ENCODE results near the gene KIAA1671. TPM values are rescaled to one million over a fixed set of nuclear protein-coding genes. Genes with fewer than 3 reads are reported as not detected.

The KIAA1671 gene
- total RNA-seq, 1 donor from 2014 or later: 28.5 TPM

DNA sequence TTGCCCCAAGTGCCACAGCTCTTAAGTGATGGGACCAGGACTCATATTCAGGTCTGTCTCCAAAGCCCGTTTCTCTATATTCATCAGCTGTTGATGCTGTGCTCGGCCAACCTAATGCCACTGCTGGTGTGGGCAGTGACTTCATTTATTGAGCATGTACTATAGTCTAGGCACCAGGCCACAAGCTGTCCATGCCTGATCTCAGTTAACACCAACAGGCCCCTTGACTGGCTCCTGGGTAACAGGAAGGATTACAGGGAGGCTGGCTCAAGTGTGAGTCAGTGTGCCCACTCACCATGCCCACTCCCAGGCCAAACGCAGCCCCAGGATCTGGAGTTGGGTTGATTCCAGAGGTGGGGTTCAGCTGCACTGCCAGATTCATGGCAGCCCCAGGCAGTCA lies 258.3 kb downstream of the KIAA1671 start:
- peaks cover 4% of the 10 kb centered on the region for H3K27me3 Mint-ChIP-seq (ENCODE audit: low read depth)
- TF ChIP-seq, protein P1, sequence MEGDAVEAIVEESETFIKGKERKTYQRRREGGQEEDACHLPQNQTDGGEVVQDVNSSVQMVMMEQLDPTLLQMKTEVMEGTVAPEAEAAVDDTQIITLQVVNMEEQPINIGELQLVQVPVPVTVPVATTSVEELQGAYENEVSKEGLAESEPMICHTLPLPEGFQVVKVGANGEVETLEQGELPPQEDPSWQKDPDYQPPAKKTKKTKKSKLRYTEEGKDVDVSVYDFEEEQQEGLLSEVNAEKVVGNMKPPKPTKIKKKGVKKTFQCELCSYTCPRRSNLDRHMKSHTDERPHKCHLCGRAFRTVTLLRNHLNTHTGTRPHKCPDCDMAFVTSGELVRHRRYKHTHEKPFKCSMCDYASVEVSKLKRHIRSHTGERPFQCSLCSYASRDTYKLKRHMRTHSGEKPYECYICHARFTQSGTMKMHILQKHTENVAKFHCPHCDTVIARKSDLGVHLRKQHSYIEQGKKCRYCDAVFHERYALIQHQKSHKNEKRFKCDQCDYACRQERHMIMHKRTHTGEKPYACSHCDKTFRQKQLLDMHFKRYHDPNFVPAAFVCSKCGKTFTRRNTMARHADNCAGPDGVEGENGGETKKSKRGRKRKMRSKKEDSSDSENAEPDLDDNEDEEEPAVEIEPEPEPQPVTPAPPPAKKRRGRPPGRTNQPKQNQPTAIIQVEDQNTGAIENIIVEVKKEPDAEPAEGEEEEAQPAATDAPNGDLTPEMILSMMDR (IDR thresholded peaks at IDR 0.05): no peak

DNA sequence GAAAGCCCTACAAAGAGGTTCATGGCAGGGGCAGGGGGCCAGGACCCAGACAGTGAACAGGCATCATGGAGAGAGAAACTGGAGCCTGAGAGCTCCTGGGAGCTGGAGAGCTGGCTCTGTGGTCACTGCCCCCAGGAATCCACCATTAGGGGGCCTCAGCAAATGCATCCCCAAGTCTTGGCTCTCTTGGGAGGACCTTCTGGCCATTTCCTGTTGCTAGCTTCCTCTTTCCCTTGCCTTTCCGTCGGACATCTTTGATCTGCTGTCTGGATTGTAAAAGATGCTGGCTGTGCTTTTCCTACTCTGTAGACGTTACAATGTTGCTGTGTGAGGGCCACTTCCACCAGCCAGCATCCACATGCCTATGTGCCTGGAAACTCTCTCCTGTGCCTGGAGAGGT lies 259.8 kb downstream of the KIAA1671 start:
- no peak overlapping the region for H3K27ac Mint-ChIP-seq (ENCODE audit: unreplicated experiment)
- TF ChIP-seq, protein P1 (IDR thresholded peaks at IDR 0.05): no peak
- no peak for DNase-seq (ENCODE audit: low spot score)
- H3K9me3 Mint-ChIP-seq (ENCODE audit: low read depth): peaks cover 11% of the 10 kb centered on the region
- no peaks in the 10 kb centered on the region for H3K4me1 Mint-ChIP-seq (ENCODE audit: low read depth)
- H3K27me3 Mint-ChIP-seq (ENCODE audit: low read depth): peaks cover 6% of the 10 kb centered on the region
- no peak overlapping the region for H3K4me3 Mint-ChIP-seq (ENCODE audit: unreplicated experiment)
- H3K36me3 Mint-ChIP-seq (ENCODE audit: low read depth): peaks cover 9% of the 10 kb centered on the region

More for the DNA sequence above, 258.3 kb downstream of the KIAA1671 start:
- H3K36me3 Mint-ChIP-seq (ENCODE audit: low read depth): peaks cover 12% of the 10 kb centered on the region
- H3K27ac Mint-ChIP-seq (ENCODE audit: unreplicated experiment): no peak overlapping the region
- H3K4me1 Mint-ChIP-seq (ENCODE audit: low read depth): no peaks in the 10 kb centered on the region
- DNase-seq (ENCODE audit: low spot score): no peak
- H3K4me3 Mint-ChIP-seq (ENCODE audit: unreplicated experiment): no peak overlapping the region
- H3K9me3 Mint-ChIP-seq (ENCODE audit: low read depth): peaks cover 11% of the 10 kb centered on the region

DNA sequence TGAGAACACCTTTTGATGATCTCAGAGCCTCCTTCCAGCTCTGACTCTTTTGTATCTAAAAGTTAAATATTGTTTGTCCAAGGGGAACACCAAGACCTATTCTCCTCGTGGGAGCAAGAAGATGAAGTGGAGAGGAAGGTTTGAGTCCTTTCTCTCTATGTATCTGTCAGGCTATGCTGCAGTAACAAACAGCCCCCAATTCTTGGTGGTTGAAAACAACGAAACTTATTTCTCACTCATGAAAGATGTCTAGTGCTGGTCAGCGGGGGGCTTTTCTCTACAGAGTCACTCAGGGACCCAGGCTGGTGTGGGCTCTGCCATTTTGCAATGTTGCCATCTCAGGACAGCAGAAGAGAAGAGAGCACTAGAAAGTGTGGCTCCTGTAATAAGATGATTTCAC lies 260.7 kb downstream of the KIAA1671 start:
- peaks cover 5% of the 10 kb centered on the region for H3K36me3 Mint-ChIP-seq (ENCODE audit: low read depth)
- H3K9me3 Mint-ChIP-seq (ENCODE audit: low read depth): peaks cover 11% of the 10 kb centered on the region
- H3K27me3 Mint-ChIP-seq (ENCODE audit: low read depth): peaks cover 8% of the 10 kb centered on the region
- TF ChIP-seq, protein P1 (IDR thresholded peaks at IDR 0.05): no peak
- DNase-seq (ENCODE audit: low spot score): no peak
- H3K27ac Mint-ChIP-seq (ENCODE audit: unreplicated experiment): no peak overlapping the region
- no peaks in the 10 kb centered on the region for H3K4me1 Mint-ChIP-seq (ENCODE audit: low read depth)
- no peak overlapping the region for H3K4me3 Mint-ChIP-seq (ENCODE audit: unreplicated experiment)

DNA sequence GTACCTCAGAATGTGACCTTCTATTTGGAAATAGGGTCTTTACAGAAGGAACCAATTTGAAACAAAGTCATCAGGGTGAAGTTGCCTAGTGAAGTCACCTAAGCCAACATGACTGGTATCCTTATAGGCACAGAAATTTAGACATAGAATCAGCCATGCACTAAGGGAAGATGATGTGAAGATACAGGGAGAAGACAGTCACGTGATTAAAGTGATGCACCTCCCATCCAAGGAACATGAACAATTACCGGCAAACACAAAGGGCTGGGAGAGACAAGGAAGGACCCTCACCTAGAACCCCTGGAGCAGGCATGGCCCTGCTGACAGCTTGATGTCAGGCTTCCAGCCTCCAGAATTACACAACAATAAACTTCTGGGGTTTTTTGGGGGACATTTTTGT lies 263.7 kb downstream of the KIAA1671 start:
- Mint-ChIP-seq H3K36me3 (ENCODE audit: low read depth) (peaks cover 5% of the 10 kb centered on the region), H3K4me1 (ENCODE audit: low read depth) (no peaks in the 10 kb centered on the region), H3K9me3 (ENCODE audit: low read depth) (peaks cover 11% of the 10 kb centered on the region), H3K27ac (ENCODE audit: unreplicated experiment) (no peak overlapping the region), H3K4me3 (ENCODE audit: unreplicated experiment) (no peak overlapping the region), H3K27me3 (ENCODE audit: low read depth) (peaks cover 25% of the 10 kb centered on the region)
- no peak for DNase-seq (ENCODE audit: low spot score)
- TF ChIP-seq, protein P1 (IDR thresholded peaks at IDR 0.05): no peak

DNA sequence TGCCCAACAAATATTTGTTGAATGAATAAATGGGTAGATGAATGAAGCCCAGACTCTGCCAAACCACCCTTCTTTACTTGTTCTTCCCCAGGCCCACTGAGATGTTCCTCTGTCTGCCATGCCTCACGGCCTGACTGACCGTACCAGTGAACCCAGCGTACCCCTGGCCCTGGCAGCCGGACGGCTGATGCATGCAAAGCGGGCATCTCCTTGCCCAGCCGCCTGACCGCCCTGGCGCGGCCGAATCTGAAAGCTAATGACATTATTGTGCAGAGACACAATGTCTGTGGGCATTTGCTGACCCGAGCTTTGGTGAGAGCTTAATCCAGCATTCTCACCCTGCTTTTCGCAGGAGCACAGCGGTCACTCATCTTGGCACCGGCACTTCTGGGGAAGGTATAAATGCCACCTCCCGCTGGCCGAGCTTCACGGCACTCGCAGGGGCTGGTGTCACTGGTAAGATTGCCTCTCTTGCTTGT lies 266.7 kb downstream of the KIAA1671 start, which contains the start of gene CRYBB2:
TSS of gene CRYBB2 (plus strand) at position 429 of the 479 bp plus-strand sequence. CDS start 1,791 bp downstream, outside the sequence.
- Mint-ChIP-seq H3K4me3 (ENCODE audit: unreplicated experiment) (no peak within 1 kb of the TSS), H3K27ac (ENCODE audit: unreplicated experiment) (no peak within 1 kb of the TSS), H3K27me3 (ENCODE audit: low read depth) (peaks cover 47% of the 10 kb centered on the region), H3K9me3 (ENCODE audit: low read depth) (peaks cover 3% of the 10 kb centered on the region), H3K4me1 (ENCODE audit: low read depth) (no peaks in the 10 kb centered on the region), H3K36me3 (ENCODE audit: low read depth) (no peaks in the 10 kb centered on the region)
- TF ChIP-seq, protein P1 (IDR thresholded peaks at IDR 0.05): no peak
- no peak for DNase-seq (ENCODE audit: low spot score)
